HG03139 (cell line): ENCODE results near the gene QRICH1.

Experiments
- ATAC-seq: cut with Tn5 transposase; IDR thresholded peaks from one replicate; pipeline ENCODE4 v1.9.1; 2021; ENCODE audit not compliant: unreplicated experiment

QRICH1 gene

GRCh38 chr3:49035281-49035680, 58.6 kb downstream of the QRICH1 start:
- no peak for ATAC-seq

- no peak for ATAC-seq
Measured at GRCh38 chr3:49034650-49035049, 59.2 kb downstream of the QRICH1 start.

GRCh38 chr3:49032646-49033304, 61.1 kb downstream of the QRICH1 start:
- no peak for ATAC-seq

GRCh38 chr3:49030321-49030720, 63.5 kb downstream of the QRICH1 start:
- no peak for ATAC-seq

- no peak for ATAC-seq
Measured at GRCh38 chr3:49029563-49029884, 64.3 kb downstream of the QRICH1 start.

GRCh38 chr3:49028673-49029562, 65.0 kb downstream of the QRICH1 start, which contains the start of gene IMPDH2:
IMPDH2 (minus strand) TSS chr3:49029398; CDS start chr3:49029350, 48 bp downstream.
- peak; percentile 78 for ATAC-seq

- ATAC-seq, result no peak
Measured at GRCh38 chr3:49028298-49028672, 65.6 kb downstream of the QRICH1 start.

- no peak for ATAC-seq
Measured at GRCh38 chr3:49027634-49028033, 66.2 kb downstream of the QRICH1 start.

- ATAC-seq, result no peak
Measured at GRCh38 chr3:49026536-49026935, 67.3 kb downstream of the QRICH1 start.

- no peak for ATAC-seq
Measured at GRCh38 chr3:49025793-49026520, 67.9 kb downstream of the QRICH1 start.

- no peak for ATAC-seq
Measured at GRCh38 chr3:49025005-49025792, 68.7 kb downstream of the QRICH1 start.

- ATAC-seq, result no peak
Measured at GRCh38 chr3:49024449-49024848, 69.4 kb downstream of the QRICH1 start.

- no peak for ATAC-seq
Measured at GRCh38 chr3:49023775-49024174, 70.1 kb downstream of the QRICH1 start.

- no peak for ATAC-seq
Measured at GRCh38 chr3:49022688-49023171, 71.1 kb downstream of the QRICH1 start.

- peak; percentile 49 for ATAC-seq
Measured at GRCh38 chr3:49021813-49022687, 71.8 kb downstream of the QRICH1 start, which contains the start of gene NDUFAF3. NDUFAF3 (plus strand) TSS chr3:49022121; CDS start chr3:49022145, 24 bp downstream.

GRCh38 chr3:49021213-49021812, 72.6 kb downstream of the QRICH1 start:
- ATAC-seq, result peak; percentile 40

GRCh38 chr3:49020330-49021212, 73.3 kb downstream of the QRICH1 start:
- ATAC-seq, result no peak

- no peak for ATAC-seq
Measured at GRCh38 chr3:49019941-49020329, 73.9 kb downstream of the QRICH1 start.
